Stimulated activated CD8-positive, alpha-beta memory T cell treated with anti-CD3 and anti-CD28 coated beads, Interleukin-4, amount 100 ng/mL, for 1 hour (primary cell): Measurements from ENCODE around the gene SERPINB2.
"Not testable (repeated sequence)": the region's sequence is repeated elsewhere in the genome, so short reads cannot be mapped to it uniquely, and the experiment has no call there.

ENCODE experiments used
- DNase-seq, 2 donors: peaks; one replicate each; pipeline ENCODE4 v3.0.0-alpha.2; 2020; ENCODE audit warnings: low read depth in 2 of 2, low spot score in 1 of 2

The SERPINB2 gene

GRCh38 chr18:63930773-63931354 is 43.4 kb downstream of the SERPINB2 start:
- no peak for DNase-seq

GRCh38 chr18:63936156-63936931 is 48.8 kb downstream of the SERPINB2 start:
- DNase-seq: peak in 1 of 2 donors; percentile 33

GRCh38 chr18:63936932-63937393 is 49.5 kb downstream of the SERPINB2 start:
- no peak for DNase-seq

- DNase-seq: no peak
Measured at GRCh38 chr18:63940008-63940407, 52.5 kb downstream of the SERPINB2 start.

GRCh38 chr18:63940543-63941050 is 53.1 kb downstream of the SERPINB2 start:
- DNase-seq: not testable (repeated sequence)

GRCh38 chr18:63947051-63947790 is 59.7 kb downstream of the SERPINB2 start:
- no peak for DNase-seq

- no peak for DNase-seq
Measured at GRCh38 chr18:63949068-63949737, 61.7 kb downstream of the SERPINB2 start, which contains the start of gene HMSD. TSS of gene HMSD (plus strand) at chr18:63949301. CDS start at chr18:63953456, 4,155 bp downstream.

- DNase-seq: no peak
Measured at GRCh38 chr18:63951302-63951705, 63.8 kb downstream of the SERPINB2 start.
